NCI-H2227 (cell line): ENCODE results near the gene C11orf86.
A peak's percentile ranks its signal among the peaks of the same experiment; 100 is the strongest.
"Not testable (repeated sequence)": the region's sequence is repeated elsewhere in the genome, so short reads cannot be mapped to it uniquely, and the experiment has no call there.

Experiments
- DNase-seq: peaks from one replicate; lab custom pipeline; 2025; ENCODE audit not compliant: unreplicated experiment; lab: John Stamatoyannopoulos, UW

Gene C11orf86, protein sequence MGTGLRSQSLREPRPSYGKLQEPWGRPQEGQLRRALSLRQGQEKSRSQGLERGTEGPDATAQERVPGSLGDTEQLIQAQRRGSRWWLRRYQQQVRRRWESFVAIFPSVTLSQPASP

DNA sequence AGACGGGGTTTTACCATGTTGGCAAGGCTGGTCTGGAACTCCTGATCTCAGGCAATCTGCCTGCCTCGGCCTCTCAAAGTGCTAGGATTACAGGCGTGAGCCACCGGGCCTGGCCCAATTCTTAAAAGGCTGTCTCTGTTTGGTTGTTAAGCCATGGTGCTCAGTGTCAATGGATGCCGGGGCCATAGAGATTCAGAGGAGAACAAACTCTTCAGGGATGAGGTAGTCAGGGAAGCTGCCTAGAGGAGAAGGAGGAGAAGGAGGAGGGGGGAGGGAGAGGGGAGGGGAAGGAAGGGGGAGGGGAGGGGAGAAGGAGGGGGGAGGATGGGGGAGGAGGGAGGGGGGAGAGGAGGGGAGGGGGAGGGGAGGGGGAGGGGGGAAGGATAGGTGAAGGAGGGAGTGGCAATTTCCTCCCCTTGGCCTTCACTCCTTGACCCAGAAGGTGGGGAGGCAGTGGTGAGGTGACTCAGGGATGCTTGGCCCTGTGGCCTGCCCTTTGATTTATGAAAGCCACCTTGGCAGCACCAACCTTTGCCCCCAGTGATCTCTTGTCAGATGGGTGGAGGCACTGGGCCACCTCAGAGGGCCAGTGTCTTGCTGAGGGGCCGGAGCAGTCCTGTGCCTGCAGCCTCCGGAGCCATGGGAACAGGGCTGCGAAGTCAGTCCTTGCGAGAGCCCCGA, at the start of gene C11orf86:
Gene C11orf86, plus strand, starts transcription at position 581 of the 681 bp plus-strand sequence. Its CDS starts 59 bp downstream, at position 640.
- no peak for DNase-seq

DNA sequence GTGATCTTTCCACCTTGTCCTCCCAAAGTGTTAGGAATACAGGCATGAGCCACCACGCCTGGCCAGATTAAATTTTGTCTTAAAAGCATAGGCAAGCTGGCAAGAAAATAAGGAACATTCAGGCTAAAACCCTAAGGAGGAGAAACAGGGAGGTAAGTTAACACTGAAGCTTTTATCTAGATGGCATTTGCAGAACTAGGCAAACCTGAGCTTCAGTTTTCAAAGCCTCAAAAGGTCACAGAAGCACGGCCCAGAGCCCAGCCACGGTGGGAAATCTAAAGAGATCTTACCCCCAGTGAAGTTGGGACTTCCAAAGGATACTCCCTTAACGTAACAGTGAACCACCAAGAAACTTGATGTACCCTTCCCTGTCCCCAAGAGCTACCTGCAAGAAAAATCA, 45.4 kb upstream of the C11orf86 start:
- no peak for DNase-seq

DNA sequence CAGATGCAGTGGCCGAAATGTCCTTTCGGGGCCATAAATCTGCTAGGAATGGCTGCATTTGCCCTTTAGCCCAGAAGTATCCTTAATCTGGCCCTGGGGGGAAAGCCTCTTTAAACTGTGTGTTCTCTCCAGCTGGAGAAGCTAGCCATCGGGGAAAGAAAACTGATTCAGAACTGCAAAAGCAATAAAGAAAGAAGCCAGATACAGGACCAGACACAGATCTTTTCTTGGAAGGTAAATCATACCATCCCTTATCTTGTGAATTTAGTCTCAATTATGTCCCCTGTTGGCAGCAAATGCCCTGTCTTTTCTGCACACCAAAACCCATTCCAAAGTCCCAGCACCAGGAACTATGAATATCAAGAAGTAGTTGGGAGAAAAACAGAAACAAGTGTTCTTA, 42.6 kb upstream of the C11orf86 start:
- DNase-seq = no peak

DNA sequence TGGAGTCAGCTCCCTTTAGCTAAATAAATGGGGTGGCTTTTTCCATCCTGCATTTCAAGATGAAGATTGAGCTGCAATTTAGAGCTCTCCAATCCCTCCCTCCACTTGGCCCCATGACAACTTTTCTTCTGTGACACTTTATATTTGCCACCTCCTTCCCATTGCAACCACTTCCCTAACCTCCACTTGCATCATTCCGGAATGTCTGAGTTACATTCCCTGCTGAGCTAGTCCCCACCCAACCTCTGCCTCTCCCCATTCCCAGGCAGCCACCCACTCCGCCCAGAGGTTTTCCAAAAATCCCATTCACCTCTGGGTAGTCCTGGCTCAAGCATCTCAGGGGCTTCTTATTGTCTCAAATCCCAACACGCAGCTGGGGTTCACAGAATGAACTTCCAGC, 41.6 kb upstream of the C11orf86 start:
- DNase-seq = no peak

DNA sequence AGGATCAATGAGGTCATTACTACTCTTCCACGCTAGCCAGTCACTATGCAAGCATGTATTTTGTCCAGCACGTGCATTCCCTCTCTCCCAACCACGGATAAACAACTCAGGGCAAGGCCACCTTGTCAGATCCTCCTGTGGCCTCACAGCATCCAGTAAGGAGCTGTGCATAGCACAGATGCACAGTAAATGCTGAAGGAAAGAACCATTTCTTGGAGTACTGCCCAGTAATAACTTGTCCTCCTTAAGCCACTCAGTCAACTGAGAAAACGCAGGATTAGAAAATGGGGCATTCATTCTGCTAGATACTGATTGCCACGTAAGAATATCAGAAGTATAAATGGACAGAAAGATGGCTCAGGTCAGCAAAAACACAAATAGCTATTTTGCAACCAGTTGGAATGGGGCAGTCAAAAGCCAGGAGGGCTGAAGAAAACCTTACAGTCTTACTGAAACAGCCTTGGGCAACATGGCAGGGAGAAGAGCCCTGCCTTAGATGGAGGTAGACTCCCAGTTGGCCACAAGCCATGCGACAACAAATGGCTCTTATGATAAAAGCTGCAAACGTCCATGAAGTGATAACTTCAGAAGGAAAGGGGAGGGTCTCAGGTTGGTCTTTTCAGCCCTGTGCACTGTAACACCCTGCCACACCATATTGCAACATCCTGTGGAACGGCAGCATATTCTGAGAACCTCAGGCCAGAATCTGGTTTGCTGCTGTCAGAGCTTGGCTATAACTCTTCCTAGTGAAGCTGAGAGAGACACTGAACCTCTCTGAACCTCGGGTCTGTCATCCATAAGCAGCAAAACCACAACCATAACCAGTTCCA, 39.9 kb upstream of the C11orf86 start:
- DNase-seq = no peak

DNA sequence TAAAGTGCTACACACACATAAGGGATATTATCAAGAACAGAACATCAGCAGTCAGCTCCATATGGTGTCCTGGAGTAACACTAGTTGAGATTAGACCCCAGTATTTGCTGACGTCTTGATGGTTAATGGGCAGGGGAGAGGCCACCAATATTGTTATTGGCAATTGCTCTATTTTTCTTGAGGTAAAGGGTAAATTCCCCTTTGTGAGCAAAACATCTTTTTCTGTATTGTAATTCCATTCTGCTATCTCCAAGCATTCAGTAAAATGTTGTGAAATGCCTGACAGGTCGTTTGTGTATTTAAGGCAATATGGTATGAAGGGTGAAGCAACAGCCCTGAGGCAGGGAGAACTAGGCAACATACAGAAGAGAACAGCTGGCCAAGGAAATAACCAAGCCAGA, 38.8 kb upstream of the C11orf86 start:
- DNase-seq = no peak

DNA sequence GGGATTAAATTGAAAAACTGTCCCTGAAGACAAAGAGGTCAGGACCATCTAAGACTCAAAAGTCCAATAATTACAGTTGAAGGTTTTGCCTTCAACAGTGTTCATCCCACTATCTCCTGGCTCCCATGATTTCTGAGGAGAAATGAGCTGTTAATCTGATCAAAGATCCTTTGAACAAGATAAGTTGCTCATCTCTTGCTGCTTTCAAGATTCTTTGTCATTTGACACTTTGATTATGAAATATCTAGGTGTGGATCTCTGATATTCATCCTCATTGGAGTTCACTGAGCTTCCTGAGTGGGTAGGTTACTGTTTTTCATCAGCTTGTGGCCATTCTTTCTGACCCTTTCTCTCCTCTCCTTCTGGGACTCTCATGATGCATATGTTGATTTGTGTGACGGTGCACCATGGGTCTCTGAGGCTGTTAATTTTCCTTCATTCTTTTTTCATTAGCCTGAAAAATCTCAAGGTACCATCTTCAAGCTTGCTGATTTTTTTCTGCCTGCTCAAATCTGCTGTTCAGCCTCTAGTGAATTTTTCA, 37.8 kb upstream of the C11orf86 start:
- no peak for DNase-seq

DNA sequence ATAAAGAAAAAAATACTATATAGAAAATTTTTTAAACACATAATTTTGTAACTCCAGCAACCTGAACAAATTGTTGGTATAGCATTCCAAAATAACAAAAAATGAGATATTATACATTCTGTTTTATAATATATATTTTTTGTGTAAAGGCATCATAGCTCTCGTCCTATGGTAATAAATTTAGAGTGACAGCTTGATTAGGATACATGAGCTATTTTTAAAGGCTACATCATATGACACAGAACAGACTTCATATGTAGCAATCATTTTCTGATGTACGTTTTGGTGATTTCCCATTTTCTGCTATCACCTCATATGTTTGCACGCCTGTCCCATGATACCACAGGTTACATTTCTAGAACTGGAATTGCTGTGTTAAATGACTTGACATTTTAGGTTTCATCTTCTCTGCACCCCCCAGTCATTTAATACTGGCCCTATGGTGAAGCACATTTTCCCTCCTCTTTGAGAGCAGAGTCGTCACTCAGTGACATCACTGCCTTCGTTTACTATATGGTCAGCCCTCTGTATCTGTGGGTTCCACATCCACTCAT, 36.4 kb upstream of the C11orf86 start:
- no peak for DNase-seq

DNA sequence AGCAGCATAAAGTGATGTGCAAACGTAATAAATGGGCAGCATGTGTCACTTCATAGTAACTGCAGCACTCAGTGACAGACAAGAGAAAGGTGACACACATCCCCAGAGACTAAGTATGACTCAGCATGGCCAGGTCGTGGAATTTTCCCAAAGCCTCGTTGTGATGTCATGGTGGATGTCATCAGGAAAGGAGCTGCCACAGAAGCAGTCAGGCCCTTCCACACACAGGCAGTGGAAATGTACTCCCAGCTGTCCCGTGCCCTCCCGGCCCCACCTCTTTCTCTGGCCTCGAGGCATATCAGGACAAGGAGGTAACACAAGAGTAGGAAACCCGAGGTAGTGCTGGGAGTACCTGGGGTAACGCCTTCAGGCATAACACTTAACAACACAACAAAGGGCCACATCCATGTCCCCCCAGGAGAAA, 25.0 kb upstream of the C11orf86 start:
- DNase-seq = no peak

DNA sequence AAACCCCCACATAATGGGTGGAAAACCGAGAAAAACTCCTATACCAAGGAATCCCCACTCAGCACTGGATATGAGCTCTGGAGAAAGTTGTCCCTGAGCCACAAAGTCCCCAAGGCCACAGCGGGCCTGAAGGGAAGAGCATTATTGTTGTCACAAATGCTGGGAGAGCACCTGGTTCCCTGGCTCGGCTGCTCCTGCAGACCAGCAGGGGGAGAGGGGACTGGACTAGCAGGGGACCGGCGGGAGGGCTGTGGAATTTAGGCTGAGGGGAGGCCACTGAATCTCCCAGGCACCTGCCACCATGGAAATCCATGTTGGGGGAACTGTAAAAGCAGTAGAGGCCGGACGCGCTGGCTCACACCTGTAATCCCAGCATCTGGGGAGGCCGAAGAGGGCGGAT, 24.0 kb upstream of the C11orf86 start:
- DNase-seq = no peak

DNA sequence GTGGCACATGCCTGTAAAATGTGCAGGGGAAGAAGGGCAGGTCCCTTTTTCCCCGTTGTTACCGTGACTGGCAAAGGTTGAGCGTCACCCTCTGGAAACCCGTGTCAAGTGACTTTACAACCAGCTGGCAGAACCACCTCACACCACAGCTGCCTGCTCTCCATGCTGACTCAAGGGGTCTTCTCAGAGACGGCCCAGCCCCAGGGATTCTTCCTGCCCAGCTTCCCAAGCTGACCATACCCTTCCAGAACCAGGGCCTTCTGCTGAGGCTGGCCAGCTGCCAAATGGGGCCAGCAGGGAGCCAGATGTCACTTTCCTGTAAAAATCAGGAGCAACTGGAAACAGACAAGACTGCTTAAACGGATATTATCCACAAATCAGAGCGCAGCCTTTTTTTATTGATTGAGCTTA, 23.2 kb upstream of the C11orf86 start:
- DNase-seq = peak; percentile 68

DNA sequence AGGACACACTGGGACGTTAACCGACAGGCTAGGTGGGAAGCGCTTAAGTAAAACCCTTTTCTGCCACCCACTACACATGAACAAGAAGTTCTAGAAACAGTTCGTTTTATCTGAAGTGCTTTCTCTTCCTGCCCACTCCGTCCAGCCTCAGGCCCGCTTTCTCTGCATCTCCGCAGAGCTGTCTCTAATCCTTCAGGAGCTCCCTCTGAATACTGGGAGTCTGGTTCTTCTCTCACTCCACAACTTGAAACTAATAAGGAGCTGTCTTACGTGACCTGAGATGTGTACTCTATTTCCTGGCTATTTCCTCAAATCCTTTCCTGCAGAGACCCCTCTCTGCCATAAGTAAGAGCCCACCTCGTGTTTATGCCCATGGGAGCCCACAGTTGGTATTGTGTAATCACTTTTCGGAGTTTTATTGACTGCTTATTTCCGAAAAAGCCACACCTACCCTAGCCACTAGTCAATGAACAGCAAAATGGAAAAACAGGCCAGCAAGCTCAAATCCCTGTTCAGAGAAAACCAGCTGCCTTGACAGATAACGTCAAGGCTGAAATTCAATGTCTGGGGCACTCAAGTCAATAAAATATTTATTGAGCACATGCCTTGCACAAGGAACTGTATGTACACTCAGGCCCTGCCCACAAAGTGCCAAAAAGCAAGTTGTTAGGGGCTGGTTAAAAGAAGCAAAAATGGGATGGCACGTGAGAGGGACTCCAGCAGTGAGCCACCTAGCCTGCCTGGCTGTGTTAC, 21.8 kb upstream of the C11orf86 start:
- DNase-seq = no peak

DNA sequence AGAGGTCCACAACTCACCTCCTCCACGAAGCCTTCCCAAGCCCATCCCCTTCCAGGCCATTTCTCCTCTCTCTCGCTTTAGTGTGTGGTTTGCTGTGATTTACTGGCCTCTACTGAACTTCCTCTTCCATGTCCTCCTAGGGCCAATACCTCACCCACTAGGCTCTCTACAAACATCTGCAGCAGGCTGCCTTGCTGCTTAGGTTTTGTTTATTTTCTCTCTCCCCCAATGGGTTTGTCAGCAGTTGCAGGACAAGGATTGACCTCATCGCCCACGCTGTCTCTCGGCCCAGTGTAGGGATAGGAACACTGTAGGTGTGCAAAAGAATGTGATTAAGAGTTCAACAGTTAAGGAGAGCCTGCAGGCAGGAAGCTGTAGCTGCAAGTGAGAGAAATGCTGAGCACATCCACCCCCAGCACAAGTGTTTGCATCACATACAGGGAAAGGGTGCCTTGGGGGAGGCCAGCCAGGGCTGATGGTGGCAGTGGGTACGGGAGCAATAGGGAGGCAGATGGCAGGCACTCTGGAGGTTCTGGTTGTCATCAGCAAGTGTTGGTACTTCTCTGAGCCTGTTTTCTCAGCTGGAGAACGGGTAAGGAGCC, 18.3 kb upstream of the C11orf86 start:
- no peak for DNase-seq

DNA sequence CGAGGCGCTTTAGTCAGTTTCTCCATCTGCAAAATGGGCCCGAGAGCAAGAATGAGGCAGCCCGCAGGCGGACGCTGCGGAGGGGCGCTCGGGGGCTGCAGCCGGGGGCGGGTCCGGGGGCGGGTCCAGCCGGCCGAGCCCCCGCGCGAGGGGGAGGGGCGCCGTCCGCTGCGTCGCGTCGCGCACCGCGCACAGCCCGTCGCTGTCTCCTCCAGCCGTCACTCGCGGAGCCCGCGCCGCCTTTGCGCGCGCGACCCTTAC, 17.2 kb upstream of the C11orf86 start:
- DNase-seq = peak; percentile 92

DNA sequence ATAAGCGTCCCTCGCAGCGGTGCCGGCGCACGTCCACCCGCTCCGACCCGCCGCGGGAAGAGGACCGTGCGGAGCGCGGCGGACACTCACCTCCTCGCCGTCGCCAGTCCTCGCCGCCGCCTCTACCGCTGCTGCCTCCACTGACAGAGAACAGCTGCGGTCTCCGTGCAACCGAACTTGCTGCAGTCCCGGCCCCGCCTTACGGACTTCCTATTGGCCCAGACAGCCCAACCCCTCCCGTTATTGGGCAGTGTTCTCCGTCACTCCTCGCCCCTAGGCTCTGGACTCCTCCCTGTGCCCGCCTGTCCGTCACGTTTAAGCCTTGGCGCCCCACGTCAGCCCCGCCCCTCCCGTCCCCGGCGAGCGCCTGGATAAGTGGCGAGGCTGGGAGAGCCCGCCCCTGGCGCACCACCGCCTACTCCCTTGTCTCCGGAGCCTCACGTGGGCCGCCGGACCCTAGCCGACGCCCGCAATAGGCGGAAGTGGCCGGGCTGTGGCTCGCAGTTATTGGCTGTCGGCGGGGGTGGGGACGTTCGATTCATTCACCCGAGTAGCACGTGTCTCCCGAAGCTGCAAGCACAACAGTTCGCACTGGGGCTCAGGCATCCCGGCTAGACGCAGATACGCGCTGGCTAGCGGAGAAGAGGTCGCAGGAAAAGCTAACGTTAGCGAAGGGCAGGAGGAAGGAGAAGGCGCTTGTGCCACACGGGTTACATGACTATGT, 16.7 kb upstream of the C11orf86 start, which contains the start of gene PC:
Gene PC, minus strand, starts transcription at position 152 of the 724 bp plus-strand sequence. CDS start 86,224 bp downstream, outside the sequence.
- DNase-seq = peak; percentile 99

DNA sequence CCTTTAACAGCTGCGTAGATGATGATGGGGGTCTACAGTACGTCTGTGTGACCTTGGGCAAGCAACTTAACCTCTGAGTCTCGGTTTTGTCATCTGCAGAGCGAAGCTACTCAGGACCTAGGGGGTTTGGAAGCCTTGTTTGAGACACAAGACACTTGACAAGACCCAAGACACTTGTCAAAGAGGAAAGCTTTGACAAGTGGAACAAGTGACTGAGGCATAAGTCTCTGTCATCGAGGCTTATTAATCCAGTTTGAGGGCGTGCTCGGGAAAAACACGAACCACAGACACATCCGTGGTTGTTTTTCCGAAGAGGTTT, 16.2 kb upstream of the C11orf86 start:
- no peak for DNase-seq

DNA sequence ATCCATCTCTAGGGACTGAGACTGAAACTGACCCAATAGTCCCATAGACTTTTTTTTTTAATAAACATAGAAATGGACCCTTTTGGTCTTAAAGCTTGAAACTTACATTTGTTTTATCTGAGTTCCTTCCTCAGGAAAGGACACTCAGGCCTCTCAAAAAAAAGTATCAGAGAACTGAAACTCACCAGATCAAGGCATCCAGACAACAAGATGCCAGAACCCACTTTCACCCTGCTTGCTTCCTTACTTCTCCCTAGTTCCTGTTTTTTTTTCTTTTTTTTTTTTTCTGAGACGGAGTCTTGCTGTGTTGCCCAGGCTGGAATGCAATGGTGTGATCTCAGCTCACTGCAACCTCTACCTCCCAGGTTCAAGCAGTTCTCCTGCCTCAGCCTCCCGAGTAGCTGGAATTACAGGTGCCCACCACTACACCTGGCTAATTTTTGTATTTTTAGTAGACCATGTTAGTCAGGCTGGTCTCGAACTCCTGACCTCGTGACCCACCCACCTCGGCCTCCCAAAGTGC, 13.4 kb upstream of the C11orf86 start:
- not testable (repeated sequence) for DNase-seq

DNA sequence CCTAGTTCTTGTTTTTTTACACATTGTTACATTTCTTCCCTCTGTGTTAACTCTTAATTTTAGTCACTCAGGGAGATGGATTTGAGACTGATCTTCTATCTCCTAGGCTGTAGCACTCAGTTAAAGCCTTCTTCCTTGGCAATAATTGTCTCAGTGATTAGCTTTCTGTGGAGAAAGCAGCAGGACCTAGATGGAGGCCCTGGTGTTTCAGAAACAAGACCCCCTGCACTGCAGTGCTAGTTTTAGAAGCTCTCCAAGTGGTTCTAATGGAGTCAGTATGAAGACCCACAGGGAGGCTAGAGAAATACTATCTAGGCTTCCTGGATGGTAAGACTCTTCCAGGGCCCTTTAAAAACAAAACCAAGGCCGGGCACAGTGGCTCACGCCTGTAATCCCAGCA, 12.9 kb upstream of the C11orf86 start:
- DNase-seq = no peak

DNA sequence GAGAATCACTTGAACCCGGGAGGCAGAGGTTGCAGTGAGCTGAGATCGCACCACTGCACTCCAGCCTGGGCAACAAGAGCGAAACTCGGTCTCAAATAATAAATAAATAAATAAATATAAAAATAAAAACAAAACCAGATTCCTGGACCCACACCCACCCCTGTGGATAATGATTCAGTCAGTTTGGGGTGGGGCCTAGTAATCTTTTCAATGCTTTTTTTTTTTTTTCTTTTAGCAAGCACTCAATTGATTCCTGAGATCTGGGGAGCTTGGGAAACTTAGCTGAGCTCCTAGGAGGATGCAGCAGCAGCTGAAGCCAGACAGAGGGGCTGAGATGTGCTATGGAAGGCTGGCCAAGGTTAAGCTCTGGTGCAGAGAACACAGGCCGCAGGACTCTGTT, 12.3 kb upstream of the C11orf86 start:
- no peak for DNase-seq

DNA sequence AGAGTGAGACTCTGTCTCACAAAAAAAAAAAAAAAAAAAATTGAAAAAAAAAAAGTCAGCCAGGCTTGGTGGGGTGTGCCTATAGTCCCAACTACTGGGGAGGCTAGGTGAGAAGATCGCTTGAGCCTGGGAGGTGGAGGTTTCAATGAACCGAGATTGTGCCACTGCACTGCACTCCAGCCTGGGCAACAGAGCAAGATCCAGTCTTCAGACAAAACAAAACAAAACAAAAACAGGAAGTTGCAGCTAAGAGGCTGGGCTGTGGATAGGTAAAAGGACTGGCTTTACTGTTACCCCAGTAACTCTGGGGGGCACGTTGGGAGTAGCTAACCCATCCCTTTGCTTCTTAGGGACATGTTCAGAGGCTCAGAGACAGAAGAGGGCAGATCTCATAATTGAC, 10.6 kb upstream of the C11orf86 start:
- no peak for DNase-seq
